ENCODE data around the gene GAGE13. TPM values are rescaled to one million over a fixed set of nuclear protein-coding genes. Genes with fewer than 3 reads are reported as not detected.
"Not testable (repeated sequence)": the region's sequence is repeated elsewhere in the genome, so short reads cannot be mapped to it uniquely, and the experiment has no call there.

GAGE13 gene
- not detected in 3 replicates for total RNA-seq

GRCh38 chrX:49331282-49331681, at the start of gene GAGE13:
GAGE13 (plus strand) TSS chrX:49331582; CDS start chrX:49332738, 1,156 bp downstream.
- not testable (repeated sequence) for H3K9me3 Mint-ChIP-seq; H3K27me3 Mint-ChIP-seq (ENCODE audit: low read depth); H3K27ac Mint-ChIP-seq; H3K4me1 Mint-ChIP-seq; H3K36me3 Mint-ChIP-seq; DNase-seq (ENCODE audit: low spot score in 2 of 2, unreplicated experiment in 2 of 2); H3K4me3 Mint-ChIP-seq

GRCh38 chrX:49282647-49283011, 48.8 kb upstream of the GAGE13 start:
- H3K27ac Mint-ChIP-seq, result peak overlapping the region; percentile 48
- H3K4me3 Mint-ChIP-seq, result peak overlapping the region; percentile 22
- no peak for TF ChIP-seq CTCF (IDR thresholded peaks at IDR 0.05; ENCODE audit: unreplicated experiment)
- DNase-seq (ENCODE audit: low spot score in 2 of 2, unreplicated experiment in 2 of 2), result no peak
- no peaks in the 10 kb centered on the region for H3K36me3 Mint-ChIP-seq
- no peaks in the 10 kb centered on the region for H3K27me3 Mint-ChIP-seq (ENCODE audit: low read depth)
- H3K4me1 Mint-ChIP-seq, result peaks cover 7% of the 10 kb centered on the region
- peaks cover 4% of the 10 kb centered on the region for H3K9me3 Mint-ChIP-seq

DNA sequence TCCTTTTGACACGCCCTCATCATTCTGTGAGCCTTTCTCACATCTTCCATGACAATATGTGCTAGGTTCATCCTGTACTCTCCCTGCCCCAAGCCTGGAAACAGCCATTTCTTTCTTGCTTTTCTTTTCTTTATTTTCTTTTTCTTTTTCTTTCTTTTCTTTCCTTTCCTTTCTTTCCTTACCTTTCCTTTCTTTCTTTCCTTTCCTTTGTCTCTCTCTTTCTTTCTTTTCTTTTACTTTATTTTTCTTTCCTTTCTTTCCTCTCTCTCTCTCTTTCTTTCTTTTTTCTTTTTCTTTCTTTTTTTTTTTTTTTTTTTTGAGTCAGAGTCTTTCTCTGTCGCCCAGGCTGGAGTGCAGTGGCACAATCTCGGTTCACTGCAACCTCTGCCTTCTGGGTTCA, 47.2 kb upstream of the GAGE13 start:
- no peak for DNase-seq (ENCODE audit: low spot score in 2 of 2, unreplicated experiment in 2 of 2)
- H3K27me3 Mint-ChIP-seq (ENCODE audit: low read depth), result no peaks in the 10 kb centered on the region
- peaks cover 7% of the 10 kb centered on the region for H3K9me3 Mint-ChIP-seq
- no peak for TF ChIP-seq CTCF (IDR thresholded peaks at IDR 0.05; ENCODE audit: unreplicated experiment)
- H3K4me1 Mint-ChIP-seq, result peaks cover 7% of the 10 kb centered on the region
- H3K36me3 Mint-ChIP-seq, result no peaks in the 10 kb centered on the region
- no peak overlapping the region for H3K27ac Mint-ChIP-seq
- no peak overlapping the region for H3K4me3 Mint-ChIP-seq

DNA sequence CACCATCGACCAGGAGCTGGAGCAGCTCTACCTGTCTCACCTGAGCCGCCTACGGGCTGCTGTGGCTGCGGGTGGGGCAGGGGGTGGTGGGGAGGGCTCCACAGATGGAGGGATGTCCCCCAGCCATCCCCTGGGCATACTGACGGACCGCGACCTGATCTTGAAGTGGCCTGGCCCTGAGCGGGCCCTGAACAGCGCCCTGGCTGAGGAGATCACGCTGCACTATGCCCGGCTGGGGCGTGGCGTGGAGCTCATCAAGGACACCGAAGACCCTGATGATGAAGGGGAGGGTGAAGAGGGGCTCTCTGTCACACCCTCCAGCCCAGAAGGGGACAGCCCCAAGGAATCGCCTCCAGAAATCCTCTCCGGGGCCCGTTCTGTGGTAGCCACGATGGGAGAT, 45.2 kb upstream of the GAGE13 start:
- no peak for TF ChIP-seq CTCF (IDR thresholded peaks at IDR 0.05; ENCODE audit: unreplicated experiment)

DNA sequence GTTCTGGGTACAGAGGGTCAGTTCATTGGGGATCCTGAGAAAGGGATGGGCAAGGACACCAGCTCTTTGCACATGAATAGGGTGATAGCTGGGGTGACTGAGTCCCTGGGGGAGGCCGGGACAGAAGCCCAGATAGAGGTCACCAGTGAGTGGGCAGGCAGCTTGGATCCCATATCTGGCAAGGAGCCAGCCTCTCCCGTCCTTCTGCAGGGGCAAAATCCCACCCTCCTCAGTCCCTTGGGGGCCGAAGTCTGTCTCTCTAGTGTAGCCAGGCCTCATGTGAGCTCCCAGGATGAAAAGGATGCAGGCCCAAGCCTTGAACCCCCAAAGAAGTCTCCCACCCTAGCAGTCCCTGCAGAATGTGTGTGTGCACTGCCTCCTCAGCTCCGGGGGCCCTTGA, 44.8 kb upstream of the GAGE13 start:
- Mint-ChIP-seq H3K27me3 (ENCODE audit: low read depth) (no peaks in the 10 kb centered on the region), H3K27ac (no peak overlapping the region), H3K9me3 (peaks cover 9% of the 10 kb centered on the region), H3K36me3 (no peaks in the 10 kb centered on the region), H3K4me3 (no peak overlapping the region), H3K4me1 (peaks cover 7% of the 10 kb centered on the region)
- no peak for TF ChIP-seq CTCF (IDR thresholded peaks at IDR 0.05; ENCODE audit: unreplicated experiment)
- no peak for DNase-seq (ENCODE audit: low spot score in 2 of 2, unreplicated experiment in 2 of 2)

More for the DNA sequence above, 45.2 kb upstream of the GAGE13 start:
- no peak for DNase-seq (ENCODE audit: low spot score in 2 of 2, unreplicated experiment in 2 of 2)
- Mint-ChIP-seq H3K27ac (no peak overlapping the region), H3K9me3 (peaks cover 9% of the 10 kb centered on the region), H3K4me3 (no peak overlapping the region), H3K27me3 (ENCODE audit: low read depth) (no peaks in the 10 kb centered on the region), H3K36me3 (no peaks in the 10 kb centered on the region), H3K4me1 (peaks cover 7% of the 10 kb centered on the region)

DNA sequence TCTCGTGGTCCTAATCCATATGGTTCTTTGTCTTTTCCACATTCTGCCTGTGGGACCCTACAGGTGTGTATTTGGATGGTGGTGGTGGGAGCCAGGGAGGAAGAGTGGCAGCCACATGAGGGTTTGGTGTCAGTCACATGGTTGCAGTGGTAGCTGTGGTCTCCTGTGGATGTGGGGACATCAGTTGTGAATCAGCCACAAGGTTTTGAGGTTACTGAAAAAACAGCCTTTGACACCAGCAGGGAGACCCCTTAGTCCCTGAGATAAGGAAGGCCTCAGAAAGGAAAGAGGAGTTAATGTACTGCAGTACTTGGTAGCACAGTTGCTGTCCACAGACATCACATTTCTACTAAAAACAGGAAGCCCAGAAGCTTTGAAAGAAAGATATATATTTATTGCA, 43.7 kb upstream of the GAGE13 start:
- peaks cover 5% of the 10 kb centered on the region for H3K9me3 Mint-ChIP-seq

More for the DNA sequence above, 43.7 kb upstream of the GAGE13 start:
- H3K36me3 Mint-ChIP-seq, result peaks cover 2% of the 10 kb centered on the region
- no peak overlapping the region for H3K27ac Mint-ChIP-seq
- no peak overlapping the region for H3K4me3 Mint-ChIP-seq
- H3K4me1 Mint-ChIP-seq, result peaks cover 4% of the 10 kb centered on the region
- no peak for TF ChIP-seq CTCF (IDR thresholded peaks at IDR 0.05; ENCODE audit: unreplicated experiment)
- peaks cover 2% of the 10 kb centered on the region for H3K27me3 Mint-ChIP-seq (ENCODE audit: low read depth)
- DNase-seq (ENCODE audit: low spot score in 2 of 2, unreplicated experiment in 2 of 2), result no peak
